Measurements from ENCODE around the gene SH2B2. TPM values are rescaled to one million over a fixed set of nuclear protein-coding genes. Genes with fewer than 3 reads are reported as not detected.

The SH2B2 gene
- total RNA-seq, 1 experiment from 2014 or later, result 14.7 TPM

DNA sequence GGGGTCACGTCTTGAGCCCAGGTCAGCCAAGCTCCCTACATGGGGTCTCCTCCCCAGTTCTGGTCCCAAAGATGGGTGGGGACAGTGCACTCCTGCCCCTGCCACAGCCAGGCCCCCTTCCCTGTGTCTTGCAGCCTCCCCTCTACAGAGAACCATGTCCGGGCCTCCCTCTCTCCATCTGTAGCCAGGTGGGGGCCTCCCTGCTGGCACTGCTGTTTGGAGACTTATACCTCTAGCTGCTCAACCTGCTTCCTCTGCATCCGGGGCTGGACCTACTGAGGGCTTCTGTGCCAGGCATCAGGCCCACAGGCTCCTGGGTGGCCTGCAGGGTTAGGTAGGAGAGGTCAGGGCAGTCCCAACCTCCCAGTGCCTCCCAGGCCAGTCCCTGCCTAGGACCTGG is 7.9 kb downstream of the SH2B2 start:
- POLR2A ChIA-PET, result no interaction called here
- no peak for ATAC-seq
- Mint-ChIP-seq H3K36me3 (no peaks in the 10 kb centered on the region), H3K4me3 (no peak overlapping the region; the same call in 1 of the 2 replicates), H3K4me1 (peaks cover 38% of the 10 kb centered on the region), H3K9me3 (no peaks in the 10 kb centered on the region), H3K27ac (no peak overlapping the region), H3K27me3 (ENCODE audit: low read depth) (peaks cover 9% of the 10 kb centered on the region)
- DNase-seq (ENCODE audit: low spot score), result no peak
- CTCF ChIA-PET, result no interaction called here
- TF ChIP-seq SOX15 (CRISPR knock-in tag; IDR thresholded peaks at IDR 0.05) (no peak), FOXP1 (CRISPR knock-in tag; IDR thresholded peaks at IDR 0.05; ENCODE audit: borderline replicate concordance) (no peak), HMGA2 (CRISPR knock-in tag; IDR thresholded peaks at IDR 0.05) (no peak)
- TF ChIP-seq, protein P1, sequence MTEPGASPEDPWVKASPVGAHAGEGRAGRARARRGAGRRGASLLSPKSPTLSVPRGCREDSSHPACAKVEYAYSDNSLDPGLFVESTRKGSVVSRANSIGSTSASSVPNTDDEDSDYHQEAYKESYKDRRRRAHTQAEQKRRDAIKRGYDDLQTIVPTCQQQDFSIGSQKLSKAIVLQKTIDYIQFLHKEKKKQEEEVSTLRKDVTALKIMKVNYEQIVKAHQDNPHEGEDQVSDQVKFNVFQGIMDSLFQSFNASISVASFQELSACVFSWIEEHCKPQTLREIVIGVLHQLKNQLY (CRISPR knock-in tag; IDR thresholded peaks at IDR 0.05), result no peak
- TF ChIP-seq, protein P2, sequence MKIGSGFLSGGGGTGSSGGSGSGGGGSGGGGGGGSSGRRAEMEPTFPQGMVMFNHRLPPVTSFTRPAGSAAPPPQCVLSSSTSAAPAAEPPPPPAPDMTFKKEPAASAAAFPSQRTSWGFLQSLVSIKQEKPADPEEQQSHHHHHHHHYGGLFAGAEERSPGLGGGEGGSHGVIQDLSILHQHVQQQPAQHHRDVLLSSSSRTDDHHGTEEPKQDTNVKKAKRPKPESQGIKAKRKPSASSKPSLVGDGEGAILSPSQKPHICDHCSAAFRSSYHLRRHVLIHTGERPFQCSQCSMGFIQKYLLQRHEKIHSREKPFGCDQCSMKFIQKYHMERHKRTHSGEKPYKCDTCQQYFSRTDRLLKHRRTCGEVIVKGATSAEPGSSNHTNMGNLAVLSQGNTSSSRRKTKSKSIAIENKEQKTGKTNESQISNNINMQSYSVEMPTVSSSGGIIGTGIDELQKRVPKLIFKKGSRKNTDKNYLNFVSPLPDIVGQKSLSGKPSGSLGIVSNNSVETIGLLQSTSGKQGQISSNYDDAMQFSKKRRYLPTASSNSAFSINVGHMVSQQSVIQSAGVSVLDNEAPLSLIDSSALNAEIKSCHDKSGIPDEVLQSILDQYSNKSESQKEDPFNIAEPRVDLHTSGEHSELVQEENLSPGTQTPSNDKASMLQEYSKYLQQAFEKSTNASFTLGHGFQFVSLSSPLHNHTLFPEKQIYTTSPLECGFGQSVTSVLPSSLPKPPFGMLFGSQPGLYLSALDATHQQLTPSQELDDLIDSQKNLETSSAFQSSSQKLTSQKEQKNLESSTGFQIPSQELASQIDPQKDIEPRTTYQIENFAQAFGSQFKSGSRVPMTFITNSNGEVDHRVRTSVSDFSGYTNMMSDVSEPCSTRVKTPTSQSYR (CRISPR knock-in tag; IDR thresholded peaks at IDR 0.05), result no peak

DNA sequence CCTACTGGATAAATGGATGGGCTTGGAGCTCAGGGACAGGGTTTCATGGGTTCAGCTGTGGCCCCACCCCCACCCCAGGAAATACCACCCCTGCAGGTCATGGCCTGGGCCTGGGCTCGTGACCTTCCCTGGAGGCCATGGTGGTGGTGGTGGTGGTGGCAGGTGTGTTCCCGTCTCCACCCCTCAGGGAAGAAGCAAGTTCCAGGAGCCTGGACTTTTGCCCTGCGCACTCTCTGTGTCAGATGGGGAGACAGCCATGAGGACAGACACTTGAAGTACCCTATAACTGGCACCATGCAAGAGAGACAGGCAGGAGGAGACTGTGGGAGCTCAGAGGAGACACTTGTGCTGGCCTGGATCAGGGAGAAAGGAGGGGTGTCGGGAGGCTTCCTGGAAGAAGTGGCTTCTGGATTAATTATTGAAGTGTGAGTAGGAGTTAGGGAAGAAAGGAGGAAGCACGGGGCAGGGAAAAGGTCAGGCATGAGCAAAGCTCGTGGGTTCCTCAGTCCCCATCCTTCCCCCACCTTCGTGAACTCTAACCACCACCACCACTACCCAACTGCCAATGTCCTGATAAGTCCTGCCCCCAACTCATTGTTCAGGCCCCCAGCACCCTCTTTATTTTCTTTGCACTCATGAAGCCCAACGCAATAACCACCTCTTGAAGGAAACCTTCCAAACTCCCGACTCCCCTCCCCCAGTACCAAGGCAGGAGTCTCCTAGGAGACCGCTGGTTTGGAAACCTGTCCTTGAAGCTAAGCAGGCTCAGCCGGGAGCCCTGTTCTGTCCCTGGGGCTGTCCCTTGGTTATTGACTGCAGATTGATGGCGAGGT is 8.9 kb downstream of the SH2B2 start:
- ChIA-PET CTCF (interaction anchor here (1.0 to 1.9 kb wide), 2 partner anchors 8 to 25 kb away, joined by 6 to 7 read pairs; no protein-coding TSS in a partner anchor), POLR2A (interaction anchor here (1.5 kb wide), 1 partner anchor 100 kb away, joined by 4 read pairs; the partner anchor contains the start of gene PRKRIP1)
- Mint-ChIP-seq H3K9me3 (no peaks in the 10 kb centered on the region), H3K36me3 (no peaks in the 10 kb centered on the region), H3K4me3 (no peak overlapping the region), H3K27ac (no peak overlapping the region), H3K27me3 (ENCODE audit: low read depth) (peaks cover 15% of the 10 kb centered on the region), H3K4me1 (peaks cover 38% of the 10 kb centered on the region)
- ATAC-seq, result no peak
- TF ChIP-seq, protein P3, sequence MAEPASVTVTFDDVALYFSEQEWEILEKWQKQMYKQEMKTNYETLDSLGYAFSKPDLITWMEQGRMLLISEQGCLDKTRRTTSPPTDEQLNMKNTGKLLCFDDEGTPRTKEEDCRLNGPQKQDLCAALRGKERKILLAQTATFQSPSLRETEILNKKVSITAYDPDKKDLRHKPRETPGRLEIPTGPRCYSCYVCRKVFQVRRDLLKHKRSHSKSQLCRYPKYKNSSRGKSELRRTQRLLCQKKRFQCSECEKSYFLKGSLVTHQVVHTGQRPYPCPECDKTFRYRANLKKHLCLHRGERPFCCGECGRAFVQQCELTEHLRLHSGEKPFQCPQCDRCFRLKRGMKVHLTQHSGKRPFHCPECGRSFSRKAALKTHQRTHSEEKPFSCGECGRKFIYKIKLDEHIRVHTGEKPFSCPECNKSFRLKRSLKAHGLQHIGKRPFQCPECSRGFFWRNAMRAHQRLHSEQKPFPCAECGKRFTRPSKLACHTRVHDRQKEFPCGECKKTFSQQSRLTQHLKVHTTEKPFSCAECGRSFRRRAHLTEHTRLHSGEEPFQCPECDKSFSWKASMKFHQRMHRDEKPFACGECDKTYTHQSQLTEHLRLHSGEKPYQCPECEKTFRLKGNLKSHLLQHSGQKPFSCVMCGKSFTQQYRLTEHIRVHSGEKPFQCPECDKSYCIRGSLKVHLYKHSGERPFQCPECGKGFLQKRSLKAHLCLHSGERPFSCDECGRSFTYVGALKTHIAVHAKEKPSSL (CRISPR knock-in tag; conservative IDR thresholded peaks at IDR 0.05), result no peak
- TF ChIP-seq, protein P4, sequence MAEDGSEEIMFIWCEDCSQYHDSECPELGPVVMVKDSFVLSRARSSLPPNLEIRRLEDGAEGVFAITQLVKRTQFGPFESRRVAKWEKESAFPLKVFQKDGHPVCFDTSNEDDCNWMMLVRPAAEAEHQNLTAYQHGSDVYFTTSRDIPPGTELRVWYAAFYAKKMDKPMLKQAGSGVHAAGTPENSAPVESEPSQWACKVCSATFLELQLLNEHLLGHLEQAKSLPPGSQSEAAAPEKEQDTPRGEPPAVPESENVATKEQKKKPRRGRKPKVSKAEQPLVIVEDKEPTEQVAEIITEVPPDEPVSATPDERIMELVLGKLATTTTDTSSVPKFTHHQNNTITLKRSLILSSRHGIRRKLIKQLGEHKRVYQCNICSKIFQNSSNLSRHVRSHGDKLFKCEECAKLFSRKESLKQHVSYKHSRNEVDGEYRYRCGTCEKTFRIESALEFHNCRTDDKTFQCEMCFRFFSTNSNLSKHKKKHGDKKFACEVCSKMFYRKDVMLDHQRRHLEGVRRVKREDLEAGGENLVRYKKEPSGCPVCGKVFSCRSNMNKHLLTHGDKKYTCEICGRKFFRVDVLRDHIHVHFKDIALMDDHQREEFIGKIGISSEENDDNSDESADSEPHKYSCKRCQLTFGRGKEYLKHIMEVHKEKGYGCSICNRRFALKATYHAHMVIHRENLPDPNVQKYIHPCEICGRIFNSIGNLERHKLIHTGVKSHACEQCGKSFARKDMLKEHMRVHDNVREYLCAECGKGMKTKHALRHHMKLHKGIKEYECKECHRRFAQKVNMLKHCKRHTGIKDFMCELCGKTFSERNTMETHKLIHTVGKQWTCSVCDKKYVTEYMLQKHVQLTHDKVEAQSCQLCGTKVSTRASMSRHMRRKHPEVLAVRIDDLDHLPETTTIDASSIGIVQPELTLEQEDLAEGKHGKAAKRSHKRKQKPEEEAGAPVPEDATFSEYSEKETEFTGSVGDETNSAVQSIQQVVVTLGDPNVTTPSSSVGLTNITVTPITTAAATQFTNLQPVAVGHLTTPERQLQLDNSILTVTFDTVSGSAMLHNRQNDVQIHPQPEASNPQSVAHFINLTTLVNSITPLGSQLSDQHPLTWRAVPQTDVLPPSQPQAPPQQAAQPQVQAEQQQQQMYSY (CRISPR knock-in tag; IDR thresholded peaks at IDR 0.05), result 0 out of 2 replicates have a peak, but pooled peaks have one; percentile 34
- no peak for DNase-seq (ENCODE audit: low spot score)

DNA sequence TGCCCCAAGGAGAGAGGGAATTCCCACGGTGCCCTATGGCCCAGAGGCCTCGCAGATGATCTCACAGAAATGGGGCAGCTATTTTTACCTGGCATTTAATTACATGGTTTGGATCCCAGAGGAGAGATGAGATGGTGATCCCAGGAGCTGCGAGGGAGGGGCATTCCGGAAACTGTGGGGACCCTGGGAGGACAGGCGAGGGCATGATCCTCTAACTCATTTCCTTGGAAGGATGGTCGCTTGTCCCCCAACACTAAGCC is 9.4 kb downstream of the SH2B2 start:
- Mint-ChIP-seq H3K4me3 (no peak overlapping the region), H3K9me3 (no peaks in the 10 kb centered on the region), H3K27me3 (ENCODE audit: low read depth) (peaks cover 16% of the 10 kb centered on the region), H3K4me1 (peaks cover 38% of the 10 kb centered on the region), H3K36me3 (no peaks in the 10 kb centered on the region), H3K27ac (no peak overlapping the region)
- CTCF ChIA-PET, result interaction anchor here (1.0 to 1.9 kb wide), 2 partner anchors 9 to 25 kb away, joined by 6 to 7 read pairs; no protein-coding TSS in a partner anchor
- no peak for DNase-seq (ENCODE audit: low spot score)
- no peak for ATAC-seq
- POLR2A ChIA-PET, result interaction anchor here (1.5 kb wide), 1 partner anchor 100 kb away, joined by 4 read pairs; the partner anchor contains the start of gene PRKRIP1
- TF ChIP-seq GABPB1 (CRISPR knock-in tag; IDR thresholded peaks at IDR 0.05), result no peak
- no peak for TF ChIP-seq ZNF121 (CRISPR knock-in tag; IDR thresholded peaks at IDR 0.05)
- no peak for TF ChIP-seq NFATC4 (CRISPR knock-in tag; IDR thresholded peaks at IDR 0.05)
- TF ChIP-seq, protein P5, sequence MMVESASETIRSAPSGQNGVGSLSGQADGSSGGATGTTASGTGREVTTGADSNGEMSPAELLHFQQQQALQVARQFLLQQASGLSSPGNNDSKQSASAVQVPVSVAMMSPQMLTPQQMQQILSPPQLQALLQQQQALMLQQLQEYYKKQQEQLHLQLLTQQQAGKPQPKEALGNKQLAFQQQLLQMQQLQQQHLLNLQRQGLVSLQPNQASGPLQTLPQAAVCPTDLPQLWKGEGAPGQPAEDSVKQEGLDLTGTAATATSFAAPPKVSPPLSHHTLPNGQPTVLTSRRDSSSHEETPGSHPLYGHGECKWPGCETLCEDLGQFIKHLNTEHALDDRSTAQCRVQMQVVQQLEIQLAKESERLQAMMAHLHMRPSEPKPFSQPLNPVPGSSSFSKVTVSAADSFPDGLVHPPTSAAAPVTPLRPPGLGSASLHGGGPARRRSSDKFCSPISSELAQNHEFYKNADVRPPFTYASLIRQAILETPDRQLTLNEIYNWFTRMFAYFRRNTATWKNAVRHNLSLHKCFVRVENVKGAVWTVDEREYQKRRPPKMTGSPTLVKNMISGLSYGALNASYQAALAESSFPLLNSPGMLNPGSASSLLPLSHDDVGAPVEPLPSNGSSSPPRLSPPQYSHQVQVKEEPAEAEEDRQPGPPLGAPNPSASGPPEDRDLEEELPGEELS (CRISPR knock-in tag; IDR thresholded peaks at IDR 0.05), result no peak
- TF ChIP-seq ZNF423 (CRISPR knock-in tag; IDR thresholded peaks at IDR 0.05), result no peak
- TF ChIP-seq, protein P4 (CRISPR knock-in tag; IDR thresholded peaks at IDR 0.05), result no peak
- TF ChIP-seq, protein P6, sequence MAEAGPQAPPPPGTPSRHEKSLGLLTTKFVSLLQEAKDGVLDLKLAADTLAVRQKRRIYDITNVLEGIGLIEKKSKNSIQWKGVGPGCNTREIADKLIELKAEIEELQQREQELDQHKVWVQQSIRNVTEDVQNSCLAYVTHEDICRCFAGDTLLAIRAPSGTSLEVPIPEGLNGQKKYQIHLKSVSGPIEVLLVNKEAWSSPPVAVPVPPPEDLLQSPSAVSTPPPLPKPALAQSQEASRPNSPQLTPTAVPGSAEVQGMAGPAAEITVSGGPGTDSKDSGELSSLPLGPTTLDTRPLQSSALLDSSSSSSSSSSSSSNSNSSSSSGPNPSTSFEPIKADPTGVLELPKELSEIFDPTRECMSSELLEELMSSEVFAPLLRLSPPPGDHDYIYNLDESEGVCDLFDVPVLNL (CRISPR knock-in tag; IDR thresholded peaks at IDR 0.05; ENCODE audit: borderline replicate concordance, low read depth), result no peak
